Suppressor macrophage treated with lipopolysaccharide for 4 hours (primary cell): ENCODE data around the gene KLF4.

Source experiments
- DNase-seq: peaks from one replicate; pipeline ENCODE4 v3.0.0-alpha.2; 2020

Gene KLF4

DNA sequence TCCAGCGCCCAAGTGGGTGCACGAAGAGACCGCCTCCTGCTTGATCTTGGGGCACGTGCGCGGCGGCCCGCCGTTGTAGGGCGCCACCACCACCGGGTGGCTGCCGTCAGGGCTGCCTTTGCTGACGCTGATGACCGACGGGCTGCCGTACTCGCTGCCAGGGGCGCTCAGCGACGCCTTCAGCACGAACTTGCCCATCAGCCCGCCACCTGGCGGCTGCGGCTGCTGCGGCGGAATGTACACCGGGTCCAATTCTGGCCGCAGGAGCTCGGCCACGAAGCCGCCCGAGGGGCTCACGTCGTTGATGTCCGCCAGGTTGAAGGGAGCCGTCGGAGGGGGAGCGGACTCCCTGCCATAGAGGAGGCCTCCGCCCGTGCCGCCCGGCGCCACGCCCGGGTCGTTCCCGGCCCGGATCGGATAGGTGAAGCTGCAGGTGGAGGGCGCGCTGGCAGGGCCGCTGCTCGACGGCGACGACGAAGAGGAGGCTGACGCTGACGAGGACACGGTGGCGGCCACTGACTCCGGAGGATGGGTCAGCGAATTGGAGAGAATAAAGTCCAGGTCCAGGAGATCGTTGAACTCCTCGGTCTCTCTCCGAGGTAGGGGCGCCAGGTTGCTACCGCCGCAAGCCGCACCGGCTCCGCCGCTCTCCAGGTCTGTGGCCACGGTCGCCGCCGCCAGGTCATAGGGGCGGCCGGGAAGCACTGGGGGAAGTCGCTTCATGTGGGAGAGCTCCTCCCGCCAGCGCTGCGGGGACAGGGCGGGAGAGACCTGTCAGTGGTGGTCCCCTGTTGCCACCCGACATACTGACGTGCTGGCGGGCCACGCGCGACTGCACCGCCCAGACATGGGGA lies 1.8 kb downstream of the KLF4 start:
- peak; percentile 57 for DNase-seq

DNA sequence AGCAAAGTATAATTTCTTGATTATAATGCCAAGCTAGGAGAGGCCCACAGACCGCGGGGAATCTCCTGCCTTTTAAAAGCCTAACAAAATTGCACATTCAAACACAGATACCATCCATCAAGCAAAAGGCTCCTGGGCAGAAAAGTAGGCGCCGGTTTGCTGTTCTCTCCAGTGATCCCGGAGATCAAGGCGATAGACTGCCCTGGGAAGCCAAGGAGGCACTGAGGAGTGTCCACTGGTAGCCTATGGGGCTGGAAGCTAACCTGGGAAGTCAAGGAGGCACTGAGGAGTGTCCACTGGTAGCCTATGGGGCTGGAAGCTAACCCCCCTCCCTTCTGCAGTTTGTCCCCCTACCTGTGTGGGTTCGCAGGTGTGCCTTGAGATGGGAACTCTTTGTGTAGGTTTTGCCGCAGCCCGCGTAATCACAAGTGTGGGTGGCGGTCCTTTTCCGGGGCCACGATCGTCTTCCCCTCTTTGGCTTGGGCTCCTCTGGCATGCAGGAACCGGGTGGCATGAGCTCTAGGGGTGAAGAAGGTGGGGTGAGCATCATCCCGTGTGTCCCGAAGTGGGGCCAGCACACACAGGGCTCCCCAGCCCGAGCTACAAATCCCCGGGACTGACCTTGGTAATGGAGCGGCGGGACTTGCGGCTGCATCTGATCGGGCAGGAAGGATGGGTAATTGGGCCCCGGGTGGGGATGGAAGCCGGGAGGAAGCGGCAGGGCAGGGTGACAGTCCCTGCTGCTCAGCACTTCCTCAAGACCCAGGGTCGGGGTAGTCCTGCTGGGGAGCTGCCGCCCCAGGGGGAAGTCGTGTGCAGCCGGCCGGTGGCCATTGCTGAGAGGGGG lies 2.7 kb downstream of the KLF4 start:
- no peak for DNase-seq

DNA sequence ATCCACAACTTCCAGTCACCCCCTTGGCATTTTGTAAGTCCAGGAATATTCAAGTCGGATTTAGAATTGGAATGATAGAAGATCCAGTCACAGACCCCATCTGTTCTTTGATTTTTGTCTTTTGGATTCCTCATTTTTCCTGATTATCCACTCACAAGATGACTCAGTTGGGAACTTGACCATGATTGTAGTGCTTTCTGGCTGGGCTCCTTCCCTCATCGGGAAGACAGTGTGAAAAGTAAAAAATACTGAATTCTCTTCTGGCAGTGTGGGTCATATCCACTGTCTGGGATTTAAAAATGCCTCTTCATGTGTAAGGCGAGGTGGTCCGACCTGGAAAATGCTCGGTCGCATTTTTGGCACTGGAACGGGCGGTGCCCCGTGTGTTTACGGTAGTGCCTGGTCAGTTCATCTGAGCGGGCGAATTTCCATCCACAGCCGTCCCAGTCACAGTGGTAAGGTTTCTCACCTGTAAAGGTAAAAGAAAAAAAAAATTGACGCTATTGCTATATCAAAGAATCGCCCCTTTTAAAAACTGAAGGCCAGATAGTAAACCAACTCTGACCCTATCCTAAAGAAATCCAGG lies 4.0 kb downstream of the KLF4 start:
- no peak for DNase-seq

DNA sequence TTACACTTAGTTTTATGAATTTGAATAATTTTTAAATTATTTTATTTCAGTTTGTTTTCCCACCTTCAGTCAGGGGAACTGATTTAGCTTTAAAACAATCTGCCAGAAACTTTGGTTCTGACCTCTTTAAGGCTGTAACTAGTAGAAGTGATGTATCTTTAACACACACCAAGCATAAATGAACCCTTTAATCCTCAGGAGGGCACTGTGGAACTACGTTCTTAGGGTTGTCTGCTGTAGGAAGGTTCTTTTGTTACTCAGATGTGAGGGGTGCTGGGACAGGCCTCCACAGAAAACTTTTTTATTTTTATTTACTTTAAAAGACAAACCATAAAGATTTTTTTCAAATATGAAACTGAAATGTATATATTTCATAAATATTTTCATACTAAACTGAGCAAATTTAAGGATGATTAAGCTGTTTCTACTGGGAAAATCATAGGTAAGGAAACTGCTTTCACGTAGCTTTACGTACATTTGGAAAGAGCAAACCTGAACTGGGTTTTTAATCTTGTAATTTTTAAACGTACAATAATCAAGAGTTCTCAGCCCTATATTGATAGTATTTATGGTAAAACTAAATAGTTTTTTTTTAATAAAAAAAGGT lies 5.3 kb downstream of the KLF4 start:
- DNase-seq: peak; percentile 77

DNA sequence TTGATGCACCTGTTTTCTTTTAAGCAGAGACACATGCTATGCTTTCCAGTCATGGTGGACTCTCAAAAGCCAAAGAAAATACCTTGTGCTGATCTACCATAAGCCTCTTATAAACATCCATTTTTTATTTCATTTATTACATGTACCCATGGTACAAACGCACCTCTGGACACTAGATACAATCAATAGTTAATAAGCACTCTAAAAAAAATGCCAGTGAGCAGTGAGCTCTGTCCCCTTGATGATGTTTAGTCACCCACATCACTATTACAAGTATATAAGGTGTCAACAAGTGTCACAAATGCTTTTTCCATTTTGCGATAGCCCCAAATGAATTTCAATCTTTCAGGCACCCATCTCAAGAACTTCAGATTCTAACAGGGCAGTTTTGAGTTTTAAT lies 5.9 kb downstream of the KLF4 start:
- DNase-seq: no peak

DNA sequence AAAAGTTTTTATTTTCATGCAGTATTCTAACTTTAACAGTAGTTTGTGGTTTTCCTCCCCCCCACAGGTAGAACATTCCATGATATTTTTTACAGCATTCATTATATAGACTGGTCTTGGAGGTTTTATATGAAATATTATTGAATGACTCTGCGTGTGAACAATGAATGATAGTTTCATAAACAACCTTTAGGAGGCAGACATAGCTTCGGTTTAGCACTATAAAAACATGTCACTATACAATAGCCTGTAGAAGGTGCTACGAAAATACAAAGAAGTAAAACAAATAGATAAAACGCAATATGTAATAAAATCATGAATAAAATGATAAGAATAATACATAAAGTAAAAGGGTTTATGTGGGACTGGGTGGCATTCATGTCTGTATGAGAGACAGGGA lies 8.5 kb downstream of the KLF4 start:
- no peak for DNase-seq

DNA sequence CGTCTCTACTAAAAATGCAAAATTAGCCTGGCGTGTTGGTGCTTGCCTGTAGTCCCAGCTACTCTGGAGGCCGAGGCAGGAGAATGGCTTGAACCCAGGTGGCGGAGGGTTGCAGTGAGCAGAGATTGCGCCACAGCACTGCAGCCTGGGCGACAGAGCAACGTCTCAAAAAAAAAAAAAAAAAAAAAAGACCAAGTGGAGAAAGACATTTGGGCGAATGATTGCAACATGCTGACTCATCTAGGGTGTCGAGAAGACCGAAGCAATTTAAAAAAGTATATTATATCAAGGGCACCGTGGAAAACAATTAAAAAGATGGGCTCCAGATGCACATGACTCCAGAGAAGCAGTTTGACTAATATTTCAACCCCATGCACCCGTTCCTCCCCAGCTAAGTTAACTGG lies 9.2 kb downstream of the KLF4 start:
- DNase-seq: peak; percentile 85

DNA sequence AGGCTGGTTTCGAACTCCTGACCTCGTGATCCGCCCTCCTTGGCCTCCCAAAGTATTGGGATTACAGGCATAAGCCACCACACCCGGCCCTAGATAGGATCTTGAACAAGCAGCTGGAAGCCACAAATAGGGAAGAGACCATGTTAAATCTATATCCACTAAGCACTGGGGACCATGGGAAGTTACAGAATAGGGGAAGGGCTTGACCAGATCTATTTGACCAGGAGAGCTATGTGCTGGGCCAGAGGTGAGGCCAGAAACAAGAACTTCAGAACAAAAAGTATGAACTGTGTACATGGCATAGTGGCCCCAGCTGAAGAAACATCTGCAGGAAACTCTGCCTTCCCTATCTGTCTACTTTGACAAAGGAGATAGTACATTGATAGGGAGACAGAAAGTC lies 10.8 kb downstream of the KLF4 start:
- no peak for DNase-seq

DNA sequence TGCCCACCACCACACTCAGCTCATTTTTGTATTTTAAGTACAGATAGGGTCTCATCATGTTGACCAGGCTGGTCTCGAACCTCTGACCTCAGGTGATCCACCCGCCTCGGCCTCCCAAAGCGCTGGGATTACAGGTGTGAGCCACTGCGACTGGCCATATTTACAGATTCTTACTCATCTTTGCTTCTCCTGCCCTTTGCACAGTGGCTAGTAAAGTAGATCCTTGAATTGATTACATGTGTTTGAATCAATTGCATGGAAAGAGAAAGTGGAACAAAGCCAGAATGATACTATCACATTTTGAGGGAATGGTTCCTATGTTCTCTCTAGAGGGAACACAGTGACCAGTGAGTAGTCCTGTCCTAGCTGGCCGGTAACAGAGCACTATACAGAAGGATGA lies 15.4 kb downstream of the KLF4 start:
- no peak for DNase-seq

DNA sequence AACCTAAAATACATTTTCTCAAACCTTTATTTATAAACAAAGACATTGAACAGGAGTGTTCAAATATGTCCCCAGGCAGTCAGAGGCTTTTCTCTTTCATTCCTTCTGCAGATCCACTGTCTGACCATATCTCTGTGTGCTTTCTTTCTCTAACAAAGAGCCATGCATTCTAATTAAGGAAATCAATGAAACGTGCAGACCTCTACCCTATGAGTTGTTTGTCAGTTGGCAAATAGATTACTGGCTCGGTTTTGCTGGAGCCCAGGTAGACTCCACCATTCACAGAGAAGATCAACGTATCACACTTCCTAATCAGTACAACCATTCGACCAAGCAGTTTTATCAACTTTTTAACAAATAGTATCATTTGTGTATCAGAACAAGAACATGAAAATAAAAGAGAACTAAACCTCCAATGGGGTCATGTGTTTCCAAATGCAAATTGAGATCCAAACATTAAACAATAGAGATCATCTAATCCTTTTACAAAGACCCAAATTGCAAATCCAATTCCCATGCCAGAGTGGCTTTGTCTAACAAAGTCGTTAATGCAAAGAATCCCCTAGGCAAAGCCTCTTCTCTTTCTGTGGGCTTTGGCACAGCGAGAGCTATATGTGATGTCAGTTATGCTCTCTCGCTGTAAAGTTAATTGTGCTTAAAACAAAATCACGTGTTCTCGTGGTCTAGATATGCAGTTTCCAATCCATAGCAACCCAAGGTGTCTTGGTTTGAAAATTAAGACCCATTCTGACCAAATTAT lies 16.8 kb downstream of the KLF4 start:
- no peak for DNase-seq

DNA sequence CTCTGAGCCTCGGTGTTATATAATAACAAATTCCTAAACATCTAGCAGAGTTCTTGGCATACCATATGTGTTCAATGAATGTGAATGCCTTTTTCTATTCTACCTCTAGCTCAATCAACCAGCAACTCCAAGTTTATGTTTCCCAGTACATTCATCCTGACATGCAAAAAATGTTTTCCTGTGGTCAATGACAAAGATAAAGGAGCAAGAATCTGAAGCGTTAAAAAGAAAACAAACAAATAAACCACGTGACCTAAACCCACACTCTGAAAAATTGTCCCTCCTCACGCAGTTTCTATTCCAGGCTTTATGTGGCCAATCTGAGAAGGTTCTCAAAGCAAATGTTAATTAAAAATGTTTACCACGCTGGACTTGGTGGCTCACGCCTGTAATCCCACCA lies 18.0 kb downstream of the KLF4 start:
- DNase-seq: no peak

DNA sequence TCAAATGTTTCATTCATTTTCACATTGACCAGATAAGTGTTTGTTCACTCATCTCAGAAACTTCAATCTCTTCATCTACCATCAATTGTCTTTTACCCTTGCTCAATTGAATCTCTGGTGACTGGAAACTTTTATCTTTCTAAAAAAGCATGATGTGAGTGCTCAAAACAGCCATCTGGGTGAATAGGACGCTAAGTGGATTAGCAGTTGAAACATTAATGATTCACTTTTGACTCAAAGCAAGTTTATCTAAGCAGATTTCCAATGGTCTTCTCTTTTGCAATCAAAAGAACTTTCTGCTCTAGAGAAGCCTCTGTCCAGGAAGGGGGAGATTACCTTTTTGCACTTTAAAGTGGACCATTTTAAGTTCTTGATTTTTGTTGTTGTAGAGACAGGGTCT lies 22.2 kb downstream of the KLF4 start:
- no peak for DNase-seq

DNA sequence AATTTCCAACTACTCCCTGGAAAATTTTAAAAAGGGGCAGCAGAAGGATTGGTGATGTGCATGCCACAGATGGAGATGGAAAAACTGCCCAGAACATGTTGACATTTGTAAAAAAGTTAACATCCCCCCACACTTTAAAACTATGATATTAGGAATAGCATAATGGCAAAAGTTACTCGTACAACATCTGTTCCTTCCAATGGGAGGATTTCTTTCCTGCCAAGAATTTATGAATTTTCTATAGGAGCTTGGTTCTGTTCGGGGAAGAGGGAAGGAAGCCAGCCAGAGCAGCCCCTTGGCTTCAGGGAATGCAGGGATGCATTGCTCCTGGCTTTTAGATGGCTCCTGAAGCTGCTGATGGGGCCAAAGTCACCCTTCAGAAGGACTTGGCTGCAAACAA lies 22.7 kb downstream of the KLF4 start:
- no peak for DNase-seq

DNA sequence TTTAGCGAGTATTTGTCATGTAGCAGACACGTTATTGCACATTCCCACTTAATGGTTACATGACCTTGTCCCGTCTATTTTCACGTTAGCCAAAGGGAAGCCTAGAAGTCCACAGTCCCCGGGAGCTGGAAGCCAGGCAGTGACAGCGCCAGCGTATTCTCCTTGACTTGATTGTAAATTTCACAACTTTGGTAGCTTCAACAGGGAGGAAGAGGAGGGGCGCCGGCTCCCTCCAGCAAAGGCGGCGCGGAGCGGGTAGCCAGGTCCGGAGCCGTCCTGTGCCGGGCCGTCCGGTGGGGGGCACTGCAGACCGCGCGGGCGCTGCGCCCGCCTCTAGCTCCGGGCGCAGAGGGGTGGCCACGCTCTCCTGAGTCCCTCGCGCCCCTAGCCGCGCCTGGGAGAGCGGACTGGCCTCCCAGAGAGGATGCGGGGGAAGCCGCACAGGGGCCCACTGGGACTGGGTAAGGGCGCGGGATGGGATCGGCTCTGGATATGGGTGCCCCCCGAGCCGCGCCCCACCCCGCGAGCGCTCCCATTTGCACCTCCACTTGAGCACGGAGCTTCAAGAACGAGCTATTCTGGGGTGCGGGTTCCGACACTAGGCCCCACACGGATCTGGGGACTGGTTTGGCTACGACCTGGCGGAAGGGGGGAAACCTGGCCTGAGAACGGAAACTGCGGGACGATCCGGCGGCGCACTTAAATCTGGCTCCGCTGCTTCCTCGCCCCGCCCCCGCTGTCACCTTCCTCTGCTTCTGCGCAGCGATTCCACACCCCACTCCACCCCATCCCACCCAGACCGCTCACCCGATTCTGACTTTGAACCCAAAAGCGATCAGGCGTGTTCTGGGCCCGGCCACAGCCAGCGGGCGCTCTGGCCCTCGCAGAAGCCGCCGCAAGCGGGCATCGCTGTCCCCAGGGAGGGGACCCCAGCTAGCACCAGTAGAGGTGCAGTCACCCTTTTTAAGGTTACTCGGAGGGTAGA lies 23.8 kb downstream of the KLF4 start:
- DNase-seq: peak; percentile 80

DNA sequence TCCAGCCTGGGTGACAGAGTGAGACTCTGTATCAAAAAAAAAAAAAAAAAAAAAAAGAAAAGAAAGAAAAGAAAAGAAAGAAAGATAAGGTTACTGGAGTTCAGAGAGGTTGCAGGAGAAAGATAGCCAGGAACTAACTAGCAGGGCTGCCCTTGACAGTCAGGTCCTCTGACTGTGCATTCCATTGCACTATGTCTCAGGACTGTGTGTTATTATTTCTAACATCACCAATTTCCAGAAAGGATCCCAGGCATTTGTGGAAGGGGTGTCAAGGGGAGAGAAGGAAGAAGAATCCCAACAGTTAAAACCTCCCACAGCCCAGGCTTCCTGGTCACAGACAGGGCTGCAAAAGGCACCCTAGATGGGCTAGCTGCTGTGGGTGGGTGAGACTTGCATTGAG lies 25.1 kb downstream of the KLF4 start:
- DNase-seq: no peak

DNA sequence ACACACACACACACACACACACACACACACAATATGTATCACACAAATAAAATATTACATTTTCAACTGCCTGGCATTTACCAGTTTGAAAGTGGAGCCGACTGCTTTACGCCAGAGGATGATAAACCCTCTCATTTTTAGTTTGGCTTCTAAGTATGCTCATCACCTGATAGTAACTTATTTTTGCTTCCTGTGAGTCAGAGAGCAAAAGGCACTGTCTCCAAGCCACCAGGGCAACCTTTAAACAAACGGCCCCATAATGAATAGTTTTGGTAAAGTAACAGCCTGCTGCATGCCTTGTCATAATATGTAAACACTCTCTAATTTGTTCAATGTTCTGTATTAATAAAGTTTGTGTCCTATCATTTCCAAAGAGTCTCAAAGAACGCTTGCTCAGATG lies 26.9 kb downstream of the KLF4 start:
- DNase-seq: no peak

DNA sequence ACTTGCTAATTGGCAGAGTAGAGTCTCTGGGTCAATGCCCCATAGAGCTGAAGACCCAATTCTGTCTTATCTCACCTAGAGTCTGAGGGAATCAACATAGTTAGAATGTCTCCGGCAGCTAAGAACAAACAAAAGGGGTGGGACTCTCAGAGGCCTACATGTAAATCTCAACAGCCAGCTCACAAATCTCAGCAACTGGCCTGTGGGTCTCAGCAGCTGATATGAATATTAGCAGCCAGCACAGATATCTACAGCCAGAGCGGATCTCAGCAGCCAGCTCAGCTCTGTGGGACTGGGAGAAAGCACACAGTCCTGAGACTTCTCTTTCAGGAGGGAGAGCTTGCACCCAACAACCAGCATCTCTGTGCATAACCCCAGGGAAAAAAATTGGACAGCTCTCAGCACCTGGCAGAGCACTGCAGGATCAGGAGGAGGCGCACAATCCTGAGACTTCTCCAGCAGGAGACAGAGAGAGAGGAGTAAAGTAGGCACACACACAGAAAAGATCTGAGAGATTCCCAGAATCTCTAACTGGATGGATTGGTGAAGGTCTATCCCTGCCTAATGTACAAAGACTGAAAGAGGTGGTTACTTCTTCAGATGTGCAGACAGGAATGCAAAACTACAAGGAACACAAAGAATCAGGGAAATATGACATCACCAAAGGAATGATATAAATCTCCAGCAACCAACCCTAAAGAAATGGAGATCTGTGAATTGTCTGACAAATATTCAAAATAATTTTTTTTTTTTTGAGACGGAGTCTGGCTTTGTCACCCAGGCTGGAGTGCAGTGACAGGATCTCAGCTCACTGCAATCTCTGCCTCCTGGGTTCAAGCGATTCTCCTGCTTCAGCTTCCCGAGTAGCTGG lies 29.2 kb downstream of the KLF4 start:
- no peak for DNase-seq

DNA sequence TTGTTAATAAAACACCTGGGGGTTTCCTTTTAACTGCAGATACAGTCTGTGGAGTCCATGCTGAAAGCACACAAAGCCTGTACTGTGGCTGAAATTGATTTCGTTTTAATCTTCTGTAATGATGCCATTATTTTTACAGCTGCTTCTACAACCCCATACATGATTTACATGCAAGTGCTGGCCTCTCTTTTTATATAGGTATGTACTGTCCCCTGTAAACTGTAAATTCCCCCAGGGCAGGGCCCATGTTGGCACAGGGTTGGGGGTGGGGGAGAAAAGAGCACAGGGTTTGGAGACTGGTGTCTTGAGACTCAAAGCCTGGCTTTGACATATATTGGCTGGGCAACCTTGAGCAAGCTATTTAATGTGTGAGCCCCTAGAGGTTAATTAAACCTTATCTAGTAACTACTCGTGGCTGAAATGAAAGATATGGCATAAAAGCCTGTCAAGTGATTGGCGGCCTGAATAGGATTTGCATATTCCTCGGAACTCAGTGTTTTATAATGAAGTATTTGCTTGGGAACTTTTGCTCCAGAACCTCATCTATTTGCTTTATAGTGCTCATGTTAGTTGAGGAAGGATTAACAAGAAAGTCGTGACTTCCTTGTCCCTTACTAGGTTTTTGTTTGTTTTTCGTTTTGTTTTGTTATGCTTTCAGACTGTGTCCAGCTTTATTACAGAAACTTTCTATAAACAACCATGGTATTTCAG lies 34.0 kb downstream of the KLF4 start:
- no peak for DNase-seq

DNA sequence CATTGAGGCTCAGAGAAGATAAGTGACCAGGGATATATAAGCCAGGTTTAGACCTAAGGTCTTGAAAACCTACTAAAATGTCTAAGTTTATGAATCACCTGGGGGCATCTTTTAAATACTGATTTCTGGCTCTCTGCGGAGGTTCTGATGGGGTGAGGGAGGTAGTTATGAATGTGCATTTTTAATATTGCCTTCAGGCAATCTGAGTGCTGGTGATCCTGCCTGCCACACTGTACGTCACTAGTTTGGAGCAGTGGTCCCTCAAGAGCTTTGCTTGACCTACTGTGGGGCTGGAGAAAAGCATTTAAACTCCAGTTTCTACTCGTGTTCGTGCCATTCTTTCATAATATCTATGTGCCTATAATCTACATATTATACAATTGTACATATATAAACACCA lies 36.1 kb downstream of the KLF4 start:
- DNase-seq: no peak

DNA sequence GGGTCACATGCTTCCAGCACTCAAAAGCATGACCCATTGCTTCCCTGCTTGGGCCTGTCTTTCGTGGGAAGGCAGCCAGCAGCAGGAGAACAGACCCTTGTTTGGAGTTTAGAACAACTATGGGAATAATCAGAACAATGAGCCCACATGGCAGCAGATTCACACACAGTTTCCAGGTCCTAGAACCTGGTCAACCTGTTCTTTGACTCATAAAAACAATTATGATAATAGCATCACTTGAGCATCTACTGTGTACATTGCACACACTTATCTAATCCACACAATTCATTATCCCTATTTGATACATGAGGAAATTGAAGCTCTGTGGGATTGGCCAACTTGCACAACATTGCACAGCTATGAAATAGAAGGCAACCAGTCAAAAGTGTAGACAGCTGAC lies 41.7 kb downstream of the KLF4 start:
- no peak for DNase-seq
